ENCODE data around the gene NPY2R.

Gene NPY2R

GRCh38 chr4:155249016-155249566, 40.7 kb downstream of the NPY2R start:
- no peak for DNase-seq

GRCh38 chr4:155252327-155252726, 43.9 kb downstream of the NPY2R start:
- DNase-seq: no peak

GRCh38 chr4:155263480-155263879, 55.0 kb downstream of the NPY2R start:
- DNase-seq: no peak

- DNase-seq: no peak
Measured at GRCh38 chr4:155265113-155265512, 56.7 kb downstream of the NPY2R start.

Measured in NCI-H1436 treated with DMSO at 0.1 percent for 48 hours (cell line).